Activated CD4-positive, alpha-beta T cell treated with anti-CD3 and anti-CD28 coated beads, Interleukin-2, Interleukin-6, amounts not matched to agents 100 ng/mL and 50 ng/mL, durations not matched to agents 16 hours and 8 hours (primary cell): ENCODE results near the gene THG1L.
A peak's percentile ranks its signal among the peaks of the same experiment; 100 is the strongest.

Experiments
- DNase-seq: peaks from one replicate; pipeline ENCODE4 v3.0.0-alpha.2; 2020

Gene THG1L

GRCh38 chr5:157729858-157730257 is 1.4 kb upstream of the THG1L start:
- no peak for DNase-seq

DNA sequence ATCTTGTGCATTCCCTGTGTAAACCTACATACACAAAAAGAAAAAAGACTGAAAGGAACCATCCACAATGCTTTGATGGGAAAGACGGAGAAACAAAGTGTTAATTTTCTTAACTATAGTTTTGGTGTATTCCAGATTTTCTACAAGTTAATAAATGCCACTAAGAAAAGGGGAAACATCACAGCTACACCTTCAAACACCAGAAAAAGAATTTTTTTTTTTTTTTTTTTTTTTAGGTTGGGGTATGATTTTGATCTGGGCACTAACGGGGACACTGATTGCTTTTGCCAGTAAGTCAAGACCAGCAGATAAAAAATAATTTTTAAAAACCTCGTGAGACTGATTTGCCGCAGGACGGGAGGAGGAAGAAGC is 334 bp upstream of the THG1L start:
- no peak for DNase-seq

DNA sequence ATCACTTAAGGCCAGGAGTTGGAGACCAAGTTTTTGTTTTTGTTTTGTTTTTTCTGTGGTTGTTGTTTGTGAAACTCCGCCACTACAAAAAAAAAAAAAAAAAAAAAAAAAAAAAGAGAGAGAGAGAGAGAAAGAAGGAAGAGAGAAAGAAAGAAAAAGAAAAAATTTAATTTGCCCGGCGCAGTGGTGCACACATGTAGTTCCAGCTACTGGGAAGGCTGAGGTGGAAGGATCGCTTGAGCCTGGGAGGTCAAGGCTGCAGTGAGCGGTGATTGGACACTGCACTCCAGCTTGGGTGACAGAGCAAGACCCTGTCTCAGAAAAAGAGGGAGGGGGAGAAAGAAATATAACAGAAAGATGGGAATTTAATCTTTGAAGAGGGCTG is 902 bp downstream of the THG1L start:
- DNase-seq: no peak

GRCh38 chr5:157732596-157733262 is 1.5 kb downstream of the THG1L start:
- DNase-seq: no peak

DNA sequence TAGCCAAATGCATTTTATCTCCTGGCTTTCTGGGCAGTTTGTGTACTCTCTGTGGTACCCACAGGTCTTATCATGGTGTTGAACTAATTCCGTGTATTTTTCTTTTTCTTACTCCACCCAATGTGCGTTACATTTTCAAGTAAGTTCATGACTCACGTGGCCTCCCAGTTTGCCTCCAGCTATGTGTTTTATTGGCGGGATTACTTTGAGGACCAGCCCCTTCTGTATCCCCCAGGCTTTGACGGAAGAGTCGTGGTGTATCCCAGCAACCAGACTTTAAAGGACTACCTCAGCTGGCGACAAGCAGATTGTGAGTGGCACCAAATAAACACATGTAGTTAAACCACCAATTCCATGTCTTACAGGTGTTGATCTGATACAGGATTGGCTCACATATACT is 3.2 kb downstream of the THG1L start:
- no peak for DNase-seq

- DNase-seq: no peak
Measured at GRCh38 chr5:157735991-157736390, 4.8 kb downstream of the THG1L start.

DNA sequence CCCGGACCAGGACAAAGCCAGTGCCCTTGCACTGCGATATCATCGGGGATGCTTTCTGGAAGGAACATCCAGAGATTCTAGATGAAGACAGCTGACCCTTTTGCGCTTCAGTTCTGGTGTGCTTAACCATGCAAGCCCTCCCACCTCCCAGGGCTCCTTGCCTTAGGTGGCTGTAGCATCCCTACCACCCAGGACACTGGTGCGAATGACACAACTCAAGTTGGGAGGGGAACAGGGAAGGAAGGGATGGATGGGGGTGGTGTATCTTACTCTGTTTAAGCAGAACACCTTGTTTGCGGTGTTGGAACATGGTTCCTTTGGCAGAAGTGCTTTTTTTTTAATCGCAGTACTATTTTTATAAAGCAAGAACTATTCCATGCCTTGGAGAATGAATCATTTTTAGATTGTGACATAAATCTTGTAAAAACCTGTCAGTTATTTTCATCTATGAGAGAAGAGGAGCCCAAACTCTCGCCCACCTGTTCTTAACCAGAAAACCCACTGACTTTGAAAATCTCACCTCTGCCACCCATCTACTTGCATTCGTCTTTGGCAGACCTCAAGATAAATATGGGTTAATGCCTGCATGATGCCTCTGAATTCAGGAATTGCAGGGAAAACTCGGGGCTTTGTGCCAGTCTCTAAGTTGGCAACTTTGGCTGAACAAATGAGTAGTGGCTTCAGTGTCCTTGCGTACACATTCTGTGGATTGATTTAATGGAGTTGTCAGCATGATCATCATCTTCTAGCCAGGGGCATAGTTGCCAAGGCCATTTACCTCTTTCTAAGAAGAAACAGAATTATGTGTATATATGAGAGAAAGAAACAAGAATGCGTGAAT is 8.4 kb downstream of the THG1L start:
- no peak for DNase-seq

GRCh38 chr5:157740229-157740610 is 9.0 kb downstream of the THG1L start:
- peak; percentile 53 for DNase-seq

DNA sequence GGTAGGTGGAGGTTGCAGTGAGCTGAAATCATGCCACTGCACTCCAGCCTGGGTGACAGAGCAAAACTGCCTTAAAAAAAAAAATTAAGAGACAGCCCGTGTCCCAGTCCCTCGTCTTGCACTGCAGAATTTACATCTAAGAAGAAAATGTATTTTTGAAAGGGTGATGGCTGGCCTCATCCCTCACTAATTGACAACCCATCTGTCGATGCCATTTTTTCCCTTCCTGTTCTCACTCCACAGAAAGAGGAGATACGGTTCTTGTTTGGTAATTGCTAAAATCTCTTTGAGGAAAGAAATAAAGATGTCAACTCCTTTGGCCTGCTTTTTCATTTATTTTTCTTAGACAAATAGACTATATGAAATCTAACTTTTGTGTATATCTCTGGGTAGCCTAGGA is 9.9 kb downstream of the THG1L start:
- DNase-seq: no peak

DNA sequence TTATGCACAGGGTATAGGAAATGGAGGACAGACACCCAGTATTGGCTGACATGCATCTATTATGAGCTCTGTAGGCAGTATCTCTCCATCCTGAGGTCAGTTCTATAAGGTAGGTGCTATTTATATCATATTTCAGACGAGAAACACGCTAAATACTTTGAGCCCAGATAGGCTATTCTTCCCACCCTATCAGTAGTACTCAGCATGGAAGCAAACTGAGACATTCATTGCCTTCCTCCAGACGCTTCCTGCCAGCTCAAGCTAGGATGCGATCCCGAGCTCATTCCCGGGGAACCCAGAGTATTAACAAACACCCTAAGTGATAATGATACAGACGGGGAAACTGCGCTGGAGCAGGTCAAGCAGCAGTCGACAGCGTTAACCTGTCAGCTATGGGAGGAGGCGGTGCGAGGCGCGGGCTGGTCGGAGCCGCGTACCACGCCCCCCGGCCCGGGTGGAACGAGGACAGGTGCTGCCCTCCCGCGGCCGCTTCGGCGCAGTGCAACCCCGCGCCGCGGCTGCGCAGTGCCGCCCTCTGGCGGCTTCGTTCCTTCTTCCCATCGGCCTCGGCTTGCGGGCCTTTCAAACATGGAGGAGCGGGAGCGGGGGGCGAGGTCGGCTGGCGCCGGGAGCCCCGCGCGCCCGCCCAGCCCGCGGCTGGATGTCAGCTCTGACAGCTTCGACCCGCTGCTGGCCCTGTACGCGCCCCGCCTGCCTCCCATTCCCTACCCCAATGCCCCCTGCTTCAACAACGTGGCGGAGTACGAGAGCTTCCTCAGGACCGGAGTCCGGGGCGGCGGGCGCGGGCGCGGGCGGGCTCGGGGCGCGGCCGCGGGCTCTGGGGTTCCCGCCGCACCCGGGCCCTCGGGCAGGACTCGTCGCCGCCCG is 12.2 kb downstream of the THG1L start, which contains the start of gene LSM11:
TSS of gene LSM11 (plus strand) at position 550 of the 888 bp plus-strand sequence. CDS start at position 589, 39 bp downstream.
- peak; percentile 94 for DNase-seq

DNA sequence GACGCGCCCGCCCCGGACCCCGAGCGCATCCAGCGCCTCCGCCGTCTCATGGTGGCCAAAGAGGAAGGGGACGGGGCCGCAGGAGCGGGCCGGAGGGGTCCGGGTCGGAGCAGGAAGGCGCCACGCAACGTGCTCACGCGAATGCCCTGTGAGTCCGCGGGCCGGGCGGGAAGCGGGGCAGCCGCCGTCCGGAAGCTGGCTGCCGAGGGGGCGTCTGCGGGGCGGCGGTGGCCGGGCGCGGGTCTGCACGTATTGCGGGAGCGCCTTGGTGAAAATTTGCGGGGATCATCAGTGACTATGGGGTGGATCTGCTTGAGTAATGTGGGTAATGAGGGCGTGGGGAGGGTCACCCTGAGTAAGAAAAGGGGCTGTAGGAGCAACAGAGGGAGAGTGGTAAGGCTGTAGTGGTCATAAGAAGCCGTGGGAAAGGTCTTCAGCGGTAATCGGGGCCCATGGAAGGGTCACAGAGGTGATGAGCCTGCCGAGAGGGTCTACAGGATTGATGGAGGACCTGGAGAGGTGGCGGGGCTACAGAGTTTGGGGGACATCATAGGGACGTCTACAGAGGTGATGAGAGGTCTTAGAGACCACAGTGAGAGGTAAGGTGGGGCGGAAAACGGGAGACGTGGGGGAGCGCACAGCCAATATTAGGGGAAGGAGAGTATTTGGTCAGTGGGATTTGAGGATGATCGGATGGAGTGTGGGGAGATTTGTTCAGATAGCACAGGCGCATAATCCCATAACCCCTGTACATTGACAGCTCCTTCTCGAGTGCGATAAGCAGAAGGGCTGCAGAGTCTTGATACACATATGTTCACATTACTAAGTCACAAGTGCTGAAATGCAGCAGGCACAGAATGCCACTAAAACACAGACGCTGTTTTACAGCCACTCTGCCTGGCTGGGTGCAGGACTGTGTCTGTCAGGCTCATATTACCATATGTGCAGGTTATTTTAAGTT is 13.1 kb downstream of the THG1L start:
- DNase-seq: peak; percentile 38

DNA sequence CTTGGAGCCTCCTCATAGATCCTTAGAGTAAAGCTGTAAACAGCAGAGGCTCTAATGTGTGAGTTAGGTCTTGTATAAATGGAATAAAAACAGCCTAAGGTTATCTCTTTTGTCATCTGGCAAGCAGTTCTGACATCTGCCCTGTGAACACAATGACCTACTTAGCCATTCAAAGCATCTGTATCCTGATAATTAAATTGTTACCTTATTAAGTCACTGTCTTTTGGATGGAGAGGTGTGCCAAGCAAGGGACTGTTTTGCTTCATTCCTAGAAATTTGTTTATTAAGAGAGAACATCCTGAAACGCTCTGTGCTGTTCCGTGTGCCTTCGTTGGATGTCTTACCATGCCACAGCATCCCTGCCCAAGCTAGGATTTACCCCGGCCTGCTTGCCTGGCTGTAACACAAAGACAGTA is 13.8 kb downstream of the THG1L start:
- no peak for DNase-seq

- DNase-seq: no peak
Measured at GRCh38 chr5:157747173-157747740, 16.0 kb downstream of the THG1L start.

DNA sequence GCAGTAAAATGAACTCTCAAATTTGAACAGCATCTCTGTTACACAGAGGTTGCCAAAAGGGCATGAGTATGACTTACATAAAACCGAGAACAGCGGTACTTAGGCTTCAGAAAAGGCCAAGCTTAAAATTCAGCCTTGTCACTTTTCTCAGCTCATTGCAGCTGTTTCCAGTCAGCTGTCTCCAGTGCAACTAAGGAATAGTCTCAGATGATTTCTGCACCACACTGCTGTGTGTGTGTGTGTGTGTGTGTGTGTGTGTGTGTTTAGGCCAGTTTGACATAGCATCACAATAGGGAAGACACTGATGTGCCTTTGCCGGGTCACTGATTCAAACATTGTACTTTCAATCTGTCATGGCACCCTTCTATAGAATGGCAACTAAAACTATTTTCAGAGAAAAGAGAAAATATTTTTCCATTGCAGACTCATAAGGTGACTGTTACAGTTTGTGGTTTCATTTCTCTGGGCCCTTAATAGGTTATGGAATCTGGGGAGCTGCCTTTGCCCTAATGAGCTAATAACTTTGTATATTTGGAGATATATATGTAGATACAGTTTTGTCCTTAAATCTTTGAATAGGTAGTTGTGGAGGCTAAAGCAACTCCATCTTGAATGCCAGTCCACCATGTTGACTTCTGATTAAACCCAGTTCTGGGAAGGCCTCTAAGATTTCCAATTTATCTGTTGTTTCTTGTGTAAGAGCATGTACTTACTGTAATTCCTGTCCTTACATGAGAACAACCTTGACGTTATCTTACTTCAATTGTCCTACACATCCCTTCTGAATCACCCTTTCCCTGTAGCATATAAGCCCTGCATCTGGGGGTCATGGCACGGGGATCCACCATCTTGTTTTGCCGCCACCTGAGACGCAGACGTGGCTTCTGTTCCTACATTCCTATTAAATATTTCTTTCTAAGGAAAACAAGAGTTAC is 16.8 kb downstream of the THG1L start:
- DNase-seq: peak; percentile 24

- DNase-seq: peak; percentile 27
Measured at GRCh38 chr5:157748760-157749461, 17.7 kb downstream of the THG1L start.

- no peak for DNase-seq
Measured at GRCh38 chr5:157749462-157749799, 18.2 kb downstream of the THG1L start.

GRCh38 chr5:157750320-157750719 is 19.1 kb downstream of the THG1L start:
- DNase-seq: no peak

DNA sequence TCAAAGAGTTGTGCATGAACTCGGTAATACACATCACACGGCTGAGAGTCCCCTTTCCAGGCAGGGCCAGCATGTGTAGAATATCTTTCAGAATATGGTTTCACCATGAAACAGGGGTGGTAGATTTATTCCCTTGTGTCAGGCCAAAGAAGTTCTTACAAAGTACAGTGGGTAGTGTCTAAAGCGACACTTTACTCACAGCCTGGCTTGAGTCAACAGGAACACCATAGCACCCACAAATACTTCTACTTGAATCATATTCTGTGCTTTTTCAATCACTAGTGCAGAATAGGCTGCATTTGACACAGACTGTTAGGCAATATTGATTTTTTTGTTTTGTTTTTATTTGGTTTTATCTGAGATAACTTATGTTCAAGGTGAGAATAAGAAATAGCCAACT is 24.9 kb downstream of the THG1L start:
- no peak for DNase-seq

GRCh38 chr5:157758706-157759105 is 27.5 kb downstream of the THG1L start:
- no peak for DNase-seq
